ENCODE measurements around the gene PPP1R14D. TPM values are rescaled to one million over a fixed set of nuclear protein-coding genes. Genes with fewer than 3 reads are reported as not detected.

Gene PPP1R14D
- total and polyA plus RNA-seq, 2 donors, result 0.14 to 1.2 TPM

DNA sequence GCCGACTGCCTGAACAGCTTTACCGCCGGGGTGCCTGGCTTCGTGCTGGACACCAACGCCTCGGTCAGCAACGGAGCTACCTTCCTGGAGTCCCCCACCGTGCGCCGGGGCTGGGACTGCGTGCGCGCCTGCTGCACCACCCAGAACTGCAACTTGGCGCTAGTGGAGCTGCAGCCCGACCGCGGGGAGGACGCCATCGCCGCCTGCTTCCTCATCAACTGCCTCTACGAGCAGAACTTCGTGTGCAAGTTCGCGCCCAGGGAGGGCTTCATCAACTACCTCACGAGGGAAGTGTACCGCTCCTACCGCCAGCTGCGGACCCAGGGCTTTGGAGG lies 16.2 kb upstream of the PPP1R14D start:
- H3K27ac ChIP-seq (ENCODE audit: low read depth in 1 of 2, low read length in 1 of 2), result no peak overlapping the region
- DNase-seq (ENCODE audit: low read depth in 6 of 9, low spot score in 9 of 9), result peak in 2 of 9 donors; percentile 26 to 42
- peaks cover 18 to 29% of the 10 kb centered on the region in 2 donors for H3K4me1 ChIP-seq (ENCODE audit: control insufficient read depth in 2 of 2, insufficient read depth in 2 of 2, low read length in 2 of 2)
- peaks cover 0 to 4% of the 10 kb centered on the region in 2 donors for H3K9me3 ChIP-seq (ENCODE audit: control insufficient read depth in 2 of 2, insufficient read depth in 1 of 2, low read length in 1 of 2)
- H3K27me3 ChIP-seq (ENCODE audit: control insufficient read depth in 2 of 2, insufficient read depth in 1 of 2, low read length in 1 of 2), result peaks cover 24 to 44% of the 10 kb centered on the region in 2 donors
- 2% methylated on average over 28 of the region's 28 CpGs for WGBS
- peak overlapping the region; percentile 49 to 50 for H3K4me3 ChIP-seq (ENCODE audit: low read length in 2 of 2)
- H3K36me3 ChIP-seq (ENCODE audit: control insufficient read depth in 2 of 2, insufficient read depth in 2 of 2, low read length in 1 of 2), result no peaks in the 10 kb centered on the region

DNA sequence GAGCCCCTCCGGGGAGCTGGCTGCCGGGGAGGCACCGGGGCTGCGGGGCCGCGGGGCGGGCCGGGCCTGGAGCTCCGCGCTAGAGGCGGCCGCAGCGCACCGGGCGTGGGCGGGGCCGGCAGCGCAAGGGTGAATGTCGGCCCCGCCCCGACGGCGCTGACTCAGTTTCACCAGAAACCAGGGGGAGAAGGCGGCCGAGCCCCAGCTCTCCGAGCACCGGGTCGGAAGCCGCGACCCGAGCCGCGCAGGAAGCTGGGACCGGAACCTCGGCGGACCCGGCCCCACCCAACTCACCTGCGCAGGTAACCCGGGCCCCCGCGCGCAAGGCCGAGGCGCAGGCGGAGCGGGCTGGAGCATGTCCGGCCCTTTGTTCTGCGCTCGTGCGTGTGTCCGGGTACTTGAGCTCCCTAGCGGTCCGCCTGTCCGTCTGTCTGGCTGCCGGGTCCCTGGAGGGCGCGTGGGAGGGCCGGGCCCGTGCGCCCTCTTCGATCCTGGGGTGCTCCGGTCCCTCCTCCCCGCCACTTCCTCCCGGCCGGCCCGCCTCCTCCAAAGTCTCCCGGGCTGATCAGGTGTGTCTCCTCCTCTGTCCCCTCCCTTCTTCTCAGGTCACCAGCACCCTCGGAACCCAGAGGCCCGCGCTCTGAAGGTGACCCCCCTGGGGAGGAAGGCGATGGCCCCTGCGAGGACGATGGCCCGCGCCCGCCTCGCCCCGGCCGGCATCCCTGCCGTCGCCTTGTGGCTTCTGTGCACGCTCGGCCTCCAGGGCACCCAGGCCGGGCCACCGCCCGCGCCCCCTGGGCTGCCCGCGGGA lies 15.6 kb upstream of the PPP1R14D start, which contains the start of gene SPINT1:
SPINT1 (plus strand) TSS at position 164 of the 811 bp plus-strand sequence; CDS start at position 671, 507 bp downstream.
- peak within 1 kb of the TSS in 1 of 2 donors; percentile 47 for H3K27ac ChIP-seq (ENCODE audit: low read depth in 1 of 2, low read length in 1 of 2)
- H3K9me3 ChIP-seq (ENCODE audit: control insufficient read depth in 2 of 2, insufficient read depth in 1 of 2, low read length in 1 of 2), result peaks cover 0 to 4% of the 10 kb centered on the region in 2 donors
- H3K4me3 ChIP-seq (ENCODE audit: low read length in 2 of 2), result peak within 1 kb of the TSS; percentile 49 to 50
- H3K36me3 ChIP-seq (ENCODE audit: control insufficient read depth in 2 of 2, insufficient read depth in 2 of 2, low read length in 1 of 2), result no peaks in the 10 kb centered on the region
- WGBS, result 2% methylated on average over 89 of the region's 89 CpGs
- DNase-seq (ENCODE audit: low read depth in 6 of 9, low spot score in 9 of 9), result peak in 1 of 9 donors; percentile 27
- H3K4me1 ChIP-seq (ENCODE audit: control insufficient read depth in 2 of 2, insufficient read depth in 2 of 2, low read length in 2 of 2), result peaks cover 18 to 29% of the 10 kb centered on the region in 2 donors
- H3K27me3 ChIP-seq (ENCODE audit: control insufficient read depth in 2 of 2, insufficient read depth in 1 of 2, low read length in 1 of 2), result peaks cover 24 to 44% of the 10 kb centered on the region in 2 donors

GRCh38 chr15:40843261-40843884 lies 14.9 kb upstream of the PPP1R14D start:
- Histone ChIP-seq H3K4me3 (ENCODE audit: low read length in 2 of 2) (peak overlapping the region in 1 of 2 donors; percentile 50), H3K4me1 (ENCODE audit: control insufficient read depth in 2 of 2, insufficient read depth in 2 of 2, low read length in 2 of 2) (peaks cover 18 to 29% of the 10 kb centered on the region in 2 donors), H3K9me3 (ENCODE audit: control insufficient read depth in 2 of 2, insufficient read depth in 1 of 2, low read length in 1 of 2) (peaks cover 0 to 4% of the 10 kb centered on the region in 2 donors), H3K27me3 (ENCODE audit: control insufficient read depth in 2 of 2, insufficient read depth in 1 of 2, low read length in 1 of 2) (peaks cover 24 to 44% of the 10 kb centered on the region in 2 donors), H3K36me3 (ENCODE audit: control insufficient read depth in 2 of 2, insufficient read depth in 2 of 2, low read length in 1 of 2) (no peaks in the 10 kb centered on the region), H3K27ac (ENCODE audit: low read depth in 1 of 2, low read length in 1 of 2) (peak overlapping the region in 1 of 2 donors; percentile 47)
- 42% methylated on average over 34 of the region's 34 CpGs for WGBS
- no peak for DNase-seq (ENCODE audit: low read depth in 6 of 9, low spot score in 9 of 9)

DNA sequence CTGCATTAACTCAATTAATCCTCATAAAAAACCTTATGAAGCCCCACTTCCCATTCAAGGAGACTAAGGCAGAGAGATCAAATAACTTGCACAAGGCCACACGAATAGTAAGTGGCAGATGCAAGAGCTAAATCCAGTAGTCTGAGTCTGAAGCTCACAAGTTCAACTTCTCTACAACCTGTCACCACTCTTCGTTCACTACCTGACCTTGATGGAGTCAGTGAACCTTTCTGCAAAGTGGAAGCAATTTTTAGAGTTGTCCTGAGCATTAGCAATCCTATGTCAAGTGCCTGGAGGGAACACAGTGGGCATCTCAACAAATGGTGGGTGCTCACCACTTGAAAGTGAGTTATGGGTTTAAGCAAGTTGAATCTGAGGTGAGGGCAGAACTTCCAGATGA lies 13.2 kb upstream of the PPP1R14D start:
- no peaks in the 10 kb centered on the region for H3K36me3 ChIP-seq (ENCODE audit: control insufficient read depth in 2 of 2, insufficient read depth in 2 of 2, low read length in 1 of 2)
- peaks cover 0 to 4% of the 10 kb centered on the region in 2 donors for H3K9me3 ChIP-seq (ENCODE audit: control insufficient read depth in 2 of 2, insufficient read depth in 1 of 2, low read length in 1 of 2)
- H3K27me3 ChIP-seq (ENCODE audit: control insufficient read depth in 2 of 2, insufficient read depth in 1 of 2, low read length in 1 of 2), result peaks cover 24 to 44% of the 10 kb centered on the region in 2 donors
- H3K4me1 ChIP-seq (ENCODE audit: control insufficient read depth in 2 of 2, insufficient read depth in 2 of 2, low read length in 2 of 2), result peaks cover 15% of the 10 kb centered on the region in 2 donors
- DNase-seq (ENCODE audit: low read depth in 6 of 9, low spot score in 9 of 9), result no peak
- no peak overlapping the region for H3K4me3 ChIP-seq (ENCODE audit: low read length in 2 of 2)
- WGBS, result 88% methylated on average over 2 of the region's 2 CpGs
- no peak overlapping the region for H3K27ac ChIP-seq (ENCODE audit: low read depth in 1 of 2, low read length in 1 of 2)

DNA sequence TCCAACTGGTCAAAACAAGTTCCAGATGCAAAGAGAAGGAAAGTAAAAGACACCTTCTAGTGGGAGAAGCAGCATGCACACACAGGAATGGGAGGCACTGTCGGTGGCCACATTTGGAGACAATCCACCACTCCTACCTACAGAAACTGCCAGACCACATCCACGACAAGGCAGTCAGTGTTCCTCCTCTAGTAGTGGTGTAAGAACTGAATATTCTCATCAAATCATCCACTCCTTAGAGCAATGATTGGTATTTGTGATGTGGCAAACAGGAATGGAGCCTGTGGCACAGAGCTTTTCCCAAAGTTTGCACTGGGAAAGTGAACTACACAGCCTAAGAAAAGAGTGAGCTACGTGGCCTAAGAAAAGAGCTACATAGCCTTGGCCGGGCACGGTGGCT lies 10.2 kb upstream of the PPP1R14D start:
- WGBS, result 94% methylated on average over 5 of the region's 5 CpGs
- H3K9me3 ChIP-seq (ENCODE audit: control insufficient read depth in 2 of 2, insufficient read depth in 1 of 2, low read length in 1 of 2), result no peaks in the 10 kb centered on the region
- no peaks in the 10 kb centered on the region for H3K36me3 ChIP-seq (ENCODE audit: control insufficient read depth in 2 of 2, insufficient read depth in 2 of 2, low read length in 1 of 2)
- H3K4me1 ChIP-seq (ENCODE audit: control insufficient read depth in 2 of 2, insufficient read depth in 2 of 2, low read length in 2 of 2), result peaks cover 0 to 3% of the 10 kb centered on the region in 2 donors
- no peak overlapping the region for H3K27ac ChIP-seq (ENCODE audit: low read depth in 1 of 2, low read length in 1 of 2)
- no peak for DNase-seq (ENCODE audit: low read depth in 6 of 9, low spot score in 9 of 9)
- H3K4me3 ChIP-seq (ENCODE audit: low read length in 2 of 2), result no peak overlapping the region
- H3K27me3 ChIP-seq (ENCODE audit: control insufficient read depth in 2 of 2, insufficient read depth in 1 of 2, low read length in 1 of 2), result peaks cover 10 to 21% of the 10 kb centered on the region in 2 donors

GRCh38 chr15:40836020-40836419 lies 7.5 kb upstream of the PPP1R14D start:
- H3K36me3 ChIP-seq (ENCODE audit: control insufficient read depth in 2 of 2, insufficient read depth in 2 of 2, low read length in 1 of 2), result no peaks in the 10 kb centered on the region
- 100% methylated on average over 1 of the region's 1 CpG for WGBS
- H3K9me3 ChIP-seq (ENCODE audit: control insufficient read depth in 2 of 2, insufficient read depth in 1 of 2, low read length in 1 of 2), result no peaks in the 10 kb centered on the region
- no peaks in the 10 kb centered on the region for H3K27me3 ChIP-seq (ENCODE audit: control insufficient read depth in 2 of 2, insufficient read depth in 1 of 2, low read length in 1 of 2)
- no peaks in the 10 kb centered on the region for H3K4me1 ChIP-seq (ENCODE audit: control insufficient read depth in 2 of 2, insufficient read depth in 2 of 2, low read length in 2 of 2)
- no peak for DNase-seq (ENCODE audit: low read depth in 6 of 9, low spot score in 9 of 9)
- no peak overlapping the region for H3K27ac ChIP-seq (ENCODE audit: low read depth in 1 of 2, low read length in 1 of 2)
- no peak overlapping the region for H3K4me3 ChIP-seq (ENCODE audit: low read length in 2 of 2)

DNA sequence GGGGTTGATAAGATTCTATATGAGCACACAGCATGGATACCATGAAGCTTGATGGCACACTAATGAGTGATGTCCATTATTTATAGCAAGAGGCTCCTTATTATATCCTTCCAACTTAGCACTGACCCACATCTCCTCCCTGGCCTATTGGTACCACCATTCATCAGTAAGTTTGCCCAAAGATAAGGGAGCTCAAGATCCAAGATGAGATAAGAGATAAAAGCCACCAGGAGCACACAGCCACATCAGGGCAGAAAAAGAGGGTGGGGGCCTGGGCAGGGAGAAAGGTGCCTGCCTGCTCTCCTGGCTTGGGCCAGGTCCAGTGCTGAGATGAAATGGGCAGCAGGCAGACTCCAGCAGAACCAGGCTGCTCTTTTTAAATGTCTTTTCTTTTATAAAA lies 4.4 kb upstream of the PPP1R14D start:
- Histone ChIP-seq H3K27me3 (ENCODE audit: control insufficient read depth in 2 of 2, insufficient read depth in 1 of 2, low read length in 1 of 2) (no peaks in the 10 kb centered on the region), H3K36me3 (ENCODE audit: control insufficient read depth in 2 of 2, insufficient read depth in 2 of 2, low read length in 1 of 2) (no peaks in the 10 kb centered on the region), H3K9me3 (ENCODE audit: control insufficient read depth in 2 of 2, insufficient read depth in 1 of 2, low read length in 1 of 2) (no peaks in the 10 kb centered on the region), H3K4me3 (ENCODE audit: low read length in 2 of 2) (no peak overlapping the region), H3K27ac (ENCODE audit: low read depth in 1 of 2, low read length in 1 of 2) (no peak overlapping the region), H3K4me1 (ENCODE audit: control insufficient read depth in 2 of 2, insufficient read depth in 2 of 2, low read length in 2 of 2) (no peaks in the 10 kb centered on the region)
- DNase-seq (ENCODE audit: low read depth in 6 of 9, low spot score in 9 of 9), result no peak

- no peaks in the 10 kb centered on the region for H3K4me1 ChIP-seq (ENCODE audit: control insufficient read depth in 2 of 2, insufficient read depth in 2 of 2, low read length in 2 of 2)
- no peaks in the 10 kb centered on the region for H3K9me3 ChIP-seq (ENCODE audit: control insufficient read depth in 2 of 2, insufficient read depth in 1 of 2, low read length in 1 of 2)
- H3K27me3 ChIP-seq (ENCODE audit: control insufficient read depth in 2 of 2, insufficient read depth in 1 of 2, low read length in 1 of 2), result no peaks in the 10 kb centered on the region
- no peak overlapping the region for H3K4me3 ChIP-seq (ENCODE audit: low read length in 2 of 2)
- no peaks in the 10 kb centered on the region for H3K36me3 ChIP-seq (ENCODE audit: control insufficient read depth in 2 of 2, insufficient read depth in 2 of 2, low read length in 1 of 2)
- no peak overlapping the region for H3K27ac ChIP-seq (ENCODE audit: low read depth in 1 of 2, low read length in 1 of 2)
- 91% methylated on average over 1 of the region's 1 CpG for WGBS
- no peak for DNase-seq (ENCODE audit: low read depth in 6 of 9, low spot score in 9 of 9)
Observed at GRCh38 chr15:40831861-40832260, 3.4 kb upstream of the PPP1R14D start.

GRCh38 chr15:40830884-40831283 lies 2.4 kb upstream of the PPP1R14D start:
- no peaks in the 10 kb centered on the region for H3K27me3 ChIP-seq (ENCODE audit: control insufficient read depth in 2 of 2, insufficient read depth in 1 of 2, low read length in 1 of 2)
- H3K36me3 ChIP-seq (ENCODE audit: control insufficient read depth in 2 of 2, insufficient read depth in 2 of 2, low read length in 1 of 2), result no peaks in the 10 kb centered on the region
- no peak overlapping the region for H3K4me3 ChIP-seq (ENCODE audit: low read length in 2 of 2)
- 91% methylated on average over 2 of the region's 2 CpGs for WGBS
- DNase-seq (ENCODE audit: low read depth in 6 of 9, low spot score in 9 of 9), result no peak
- no peaks in the 10 kb centered on the region for H3K4me1 ChIP-seq (ENCODE audit: control insufficient read depth in 2 of 2, insufficient read depth in 2 of 2, low read length in 2 of 2)
- no peaks in the 10 kb centered on the region for H3K9me3 ChIP-seq (ENCODE audit: control insufficient read depth in 2 of 2, insufficient read depth in 1 of 2, low read length in 1 of 2)
- H3K27ac ChIP-seq (ENCODE audit: low read depth in 1 of 2, low read length in 1 of 2), result no peak overlapping the region

Measured in thymus (tissue), 11 donors.